Right renal cortex interstitium (tissue), 3 donors: ENCODE measurements around the gene GFRA1. TPM values are rescaled to one million over a fixed set of nuclear protein-coding genes. Genes with fewer than 3 reads are reported as not detected.

Experiments
- DNase-seq, 3 donors: peaks; one replicate each; pipeline ENCODE4 v3.0.0-alpha.2; 2013; ENCODE audit warnings: low read depth in 3 of 3, low spot score in 2 of 3
- polyA plus RNA-seq, 3 donors: library from polyadenylated mRNA; unstranded; fragments of 120-200 nt; gene quantifications; one replicate each; pipeline ENCODE4 v1.2.1, GENCODE V29; 2013; ENCODE audit not compliant: insufficient read length in 3 of 3

Gene GFRA1
- polyA plus RNA-seq, 3 donors: 20.8 to 32.3 (median 22.5) TPM

GRCh38 chr10:116109881-116110280 lies 163.1 kb downstream of the GFRA1 start:
- DNase-seq: no peak

GRCh38 chr10:116109481-116109880 lies 163.5 kb downstream of the GFRA1 start:
- DNase-seq: no peak

DNA sequence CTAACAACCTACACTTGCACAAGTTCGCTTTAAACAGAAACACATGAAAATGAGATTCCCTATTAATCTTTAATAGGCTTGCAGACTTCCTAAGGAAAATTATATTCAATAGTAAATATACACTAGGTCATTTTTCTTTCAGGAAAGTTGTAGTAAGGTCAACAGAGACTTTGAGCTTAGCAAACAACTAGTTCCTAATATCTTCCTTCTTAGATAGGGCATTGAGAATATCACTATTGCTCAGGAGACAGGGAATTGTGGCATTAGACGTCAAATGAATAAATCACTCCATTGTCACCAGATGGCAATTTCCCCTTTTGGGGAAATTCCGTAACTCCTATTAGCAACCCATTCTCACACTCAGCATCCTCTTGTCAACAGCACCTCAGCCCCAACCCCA lies 164.9 kb downstream of the GFRA1 start:
- no peak for DNase-seq

DNA sequence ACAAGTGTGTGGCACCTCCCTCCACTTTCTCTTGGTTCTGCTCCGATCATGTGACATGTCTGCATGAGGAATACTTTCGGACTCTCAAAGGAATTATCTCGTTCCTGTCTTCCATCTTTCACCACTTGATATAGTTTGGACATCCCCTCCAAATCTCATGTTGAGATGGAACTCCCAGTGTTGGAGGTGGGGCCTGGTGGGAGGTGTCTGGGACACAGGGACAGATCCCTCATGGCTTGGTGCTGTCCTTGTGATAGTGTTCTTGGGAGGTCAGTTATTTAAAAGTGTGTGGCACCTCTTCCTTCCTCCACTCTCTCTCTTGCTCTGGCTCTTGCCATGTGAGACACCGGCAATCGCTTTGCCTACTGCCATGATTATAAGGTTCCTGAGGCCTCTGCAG lies 166.4 kb downstream of the GFRA1 start:
- DNase-seq: no peak

DNA sequence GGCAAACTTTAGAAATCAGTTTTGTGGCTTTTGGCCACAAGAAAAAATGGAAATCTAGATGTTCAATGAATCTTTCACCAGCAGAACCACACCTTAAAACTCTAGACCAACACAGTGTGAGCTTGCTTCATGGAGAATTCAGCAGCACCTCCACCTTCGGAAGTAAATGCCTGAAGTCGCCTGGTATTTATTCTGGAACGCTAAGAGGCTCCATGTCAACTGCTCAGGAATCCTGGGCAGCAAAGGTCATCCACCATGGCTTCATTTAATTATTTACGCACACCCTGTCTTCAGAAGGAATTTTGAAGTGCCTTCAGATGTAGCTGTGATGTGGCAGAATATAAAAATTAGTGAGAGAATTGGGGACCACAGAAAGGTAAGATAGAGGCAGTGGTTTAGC lies 167.7 kb downstream of the GFRA1 start:
- no peak for DNase-seq

DNA sequence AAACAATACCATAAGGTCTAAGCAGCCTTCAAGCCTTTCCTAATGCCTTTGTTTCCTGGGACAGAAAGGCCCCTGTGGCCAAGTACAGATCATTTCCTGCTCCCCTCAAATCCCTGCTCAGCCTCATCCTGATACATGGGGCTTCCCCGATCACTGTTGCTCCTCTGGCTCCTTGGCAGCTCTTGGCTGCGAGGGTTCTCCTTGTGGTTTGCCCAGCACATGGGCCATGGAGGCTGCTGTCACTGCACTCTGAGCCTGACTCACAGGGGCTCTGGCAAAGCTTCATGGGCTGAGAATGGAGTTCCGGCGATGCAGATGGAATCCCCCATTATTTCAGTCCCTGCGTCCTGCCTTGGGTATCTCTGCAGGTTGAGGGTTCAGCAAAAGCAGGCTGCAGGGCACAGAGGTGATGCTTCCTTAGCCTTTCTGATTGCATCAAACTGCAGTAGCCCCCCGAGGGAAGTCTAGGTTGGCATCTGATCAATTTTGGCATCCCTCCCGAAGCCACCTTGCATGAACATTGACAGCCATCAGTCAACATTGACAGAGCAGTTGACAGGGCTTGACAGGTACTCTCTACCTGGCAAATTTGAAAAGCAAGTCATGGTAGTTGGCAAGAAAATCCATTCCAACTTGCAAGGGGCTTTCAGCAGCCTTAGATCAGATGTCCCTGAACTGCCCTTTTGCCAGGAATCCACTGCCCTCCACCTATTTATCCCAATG lies 168.6 kb downstream of the GFRA1 start:
- DNase-seq: no peak

DNA sequence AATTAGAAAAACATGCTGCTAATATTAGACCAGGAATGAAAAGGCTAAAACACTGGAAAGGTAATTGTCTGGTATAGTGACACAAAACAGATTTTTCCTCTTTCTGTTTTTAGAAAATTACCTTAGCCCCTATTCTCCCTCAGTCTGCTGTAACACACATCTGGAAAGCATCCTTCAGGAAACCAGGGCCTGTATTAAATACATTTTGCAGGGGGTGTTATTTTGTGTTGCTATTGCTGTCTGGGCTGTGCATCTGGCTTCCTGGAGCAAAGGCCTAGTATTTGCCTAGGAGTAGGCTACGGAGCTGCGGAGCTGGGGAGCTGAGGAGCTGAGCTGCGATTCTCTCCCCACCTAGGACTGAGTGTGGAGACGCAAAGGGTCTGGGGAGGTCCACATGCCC lies 169.3 kb downstream of the GFRA1 start:
- DNase-seq: no peak

DNA sequence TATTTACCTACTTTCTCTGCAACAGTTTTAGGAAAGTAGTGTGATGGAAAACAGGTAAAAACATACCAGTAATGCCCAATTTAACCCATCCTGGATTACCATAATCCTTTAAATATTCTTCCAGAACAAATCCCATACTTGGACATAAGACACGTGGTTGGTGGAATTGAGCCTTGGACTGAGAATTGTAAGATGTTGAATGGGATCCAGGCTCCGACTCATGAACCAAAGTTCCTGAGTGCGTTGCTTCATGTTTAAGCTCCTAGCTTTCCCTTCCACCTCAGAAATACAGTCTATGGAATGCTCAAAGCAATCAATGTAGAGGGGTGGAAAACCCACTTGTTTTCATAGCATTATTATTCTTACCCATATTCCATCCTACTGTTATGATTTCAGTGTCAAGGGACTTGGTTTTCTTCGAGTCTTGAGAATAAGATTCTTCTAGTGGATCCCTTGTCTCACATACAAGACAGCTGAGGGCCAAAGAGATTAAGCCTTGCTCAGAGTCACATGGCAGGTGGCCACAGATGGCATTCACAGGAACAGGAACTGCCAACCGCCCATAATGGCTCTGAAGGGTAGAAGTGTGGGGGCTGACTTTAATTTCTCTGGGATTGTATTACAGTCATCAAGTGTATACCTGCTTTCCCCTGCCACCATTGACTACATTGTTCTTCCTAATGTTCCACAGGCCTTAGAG lies 171.2 kb downstream of the GFRA1 start:
- no peak for DNase-seq

DNA sequence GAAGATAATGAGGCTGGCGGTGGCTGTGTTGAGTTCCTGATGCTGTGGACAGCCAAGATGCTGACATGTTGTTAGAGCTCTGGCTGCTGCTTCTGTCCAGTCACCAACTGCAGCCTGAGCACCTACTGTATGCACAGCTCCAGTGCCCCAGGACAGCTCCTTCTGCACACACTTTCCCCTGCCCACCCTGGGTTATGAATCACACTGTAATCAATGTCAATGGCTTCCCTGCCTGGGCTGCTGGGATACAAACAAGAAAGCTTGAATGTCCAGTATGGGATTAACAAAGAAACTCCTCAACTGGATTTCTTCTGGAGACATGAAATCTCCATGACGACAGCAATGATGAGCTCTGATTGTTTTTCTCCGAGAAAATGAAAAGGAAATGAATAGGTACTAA lies 172.0 kb downstream of the GFRA1 start:
- no peak for DNase-seq

GRCh38 chr10:116099023-116099420 lies 174.0 kb downstream of the GFRA1 start:
- no peak for DNase-seq

DNA sequence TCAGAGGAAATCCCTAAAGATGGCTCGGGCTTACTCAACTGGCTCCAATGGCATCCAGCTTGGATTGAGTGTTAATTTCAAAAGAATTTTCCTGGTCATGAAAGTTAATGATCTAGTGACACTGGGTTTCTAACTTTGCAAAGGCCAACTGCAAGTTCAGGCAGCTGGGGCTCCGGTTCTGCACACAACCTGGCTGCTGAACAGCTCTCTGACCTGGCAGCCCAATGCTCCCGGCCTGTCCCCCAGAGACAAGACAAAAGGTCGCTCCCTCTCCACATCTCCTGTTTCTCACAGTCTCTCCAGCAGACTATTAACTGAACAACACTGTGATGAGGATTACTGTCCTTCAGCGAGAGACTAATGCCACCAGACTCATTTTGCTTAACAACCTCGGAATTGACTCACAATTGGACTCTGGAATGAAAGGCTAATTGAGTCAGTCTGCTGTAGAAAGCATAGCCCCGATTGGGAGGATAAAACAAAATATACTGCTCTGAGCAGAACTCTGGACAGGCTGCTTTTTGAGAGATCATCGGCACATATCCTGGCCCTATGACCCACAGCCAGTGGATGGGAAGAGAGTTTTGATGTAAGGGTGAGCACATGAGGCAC lies 174.5 kb downstream of the GFRA1 start:
- DNase-seq: peak in 1 of 3 donors; percentile 67

GRCh38 chr10:116097239-116097784 lies 175.7 kb downstream of the GFRA1 start:
- no peak for DNase-seq

GRCh38 chr10:116096526-116096925 lies 176.5 kb downstream of the GFRA1 start:
- no peak for DNase-seq

- no peak for DNase-seq
Observed at GRCh38 chr10:116094356-116094755, 178.7 kb downstream of the GFRA1 start.

DNA sequence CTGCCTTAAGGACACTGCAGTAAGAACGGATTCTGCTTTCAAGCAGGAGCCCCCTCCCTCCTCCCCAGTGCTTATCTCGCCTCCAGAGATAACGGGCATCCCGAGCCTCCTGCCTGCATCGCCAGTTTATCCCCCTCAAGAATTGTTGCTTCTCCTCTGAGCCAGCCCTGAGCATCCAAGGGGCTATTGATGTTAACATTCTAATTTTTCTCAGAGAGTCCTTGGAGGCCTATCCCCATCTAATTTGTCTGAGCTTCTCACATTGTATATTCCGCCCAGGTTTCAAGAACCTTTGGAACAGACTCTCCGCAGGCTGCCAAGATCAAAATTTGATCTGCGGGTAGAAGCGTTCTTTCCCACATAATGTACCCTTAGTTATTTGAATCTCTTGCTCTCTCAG lies 180.0 kb downstream of the GFRA1 start:
- no peak for DNase-seq

- no peak for DNase-seq
Observed at GRCh38 chr10:116088985-116089384, 184.0 kb downstream of the GFRA1 start.

DNA sequence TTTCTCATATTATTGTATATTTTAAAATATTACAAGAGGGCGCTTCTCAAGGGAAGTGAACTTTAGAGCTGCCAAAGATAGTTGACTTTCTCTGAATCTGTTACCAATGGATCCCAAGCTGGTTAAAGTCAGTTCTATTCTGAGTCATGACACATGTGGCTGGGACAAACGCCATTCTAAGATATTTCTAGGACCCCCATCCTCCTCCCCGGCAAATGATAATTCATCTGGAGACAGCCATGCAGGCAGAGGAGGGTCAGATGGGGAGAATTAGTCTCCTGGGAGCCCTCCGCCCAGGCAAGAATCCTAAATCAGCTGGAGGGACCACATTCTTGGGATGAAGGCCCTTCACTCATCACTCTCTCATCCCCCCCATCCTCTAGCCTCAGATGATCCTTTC lies 187.7 kb downstream of the GFRA1 start:
- no peak for DNase-seq

- no peak for DNase-seq
Observed at GRCh38 chr10:116084161-116084560, 188.8 kb downstream of the GFRA1 start.

DNA sequence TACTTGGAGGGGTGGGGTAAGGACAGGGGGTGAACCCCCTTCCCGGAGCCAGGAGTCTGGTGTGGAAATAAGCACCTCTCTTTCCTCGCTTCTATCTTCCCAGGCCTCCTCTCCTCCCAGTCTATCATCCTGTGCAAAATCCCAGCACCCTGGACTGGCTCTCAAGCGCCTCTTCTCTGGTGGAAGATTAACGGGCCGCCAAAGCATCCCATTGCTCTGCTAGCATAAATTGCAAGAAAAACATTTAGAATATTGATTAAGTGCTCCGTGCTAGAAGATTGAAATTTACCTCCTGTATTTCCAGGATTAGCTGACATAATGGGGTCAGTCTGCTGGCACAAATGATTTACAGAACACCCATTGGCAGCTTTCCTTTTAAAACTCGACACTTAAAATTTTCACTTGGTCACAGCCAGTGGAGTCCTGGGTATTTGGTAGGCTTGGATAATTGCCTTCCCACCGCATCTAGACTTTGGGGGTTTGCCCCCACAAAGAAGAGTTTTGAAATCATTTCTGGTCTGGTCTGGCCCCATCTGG lies 189.7 kb downstream of the GFRA1 start:
- no peak for DNase-seq

DNA sequence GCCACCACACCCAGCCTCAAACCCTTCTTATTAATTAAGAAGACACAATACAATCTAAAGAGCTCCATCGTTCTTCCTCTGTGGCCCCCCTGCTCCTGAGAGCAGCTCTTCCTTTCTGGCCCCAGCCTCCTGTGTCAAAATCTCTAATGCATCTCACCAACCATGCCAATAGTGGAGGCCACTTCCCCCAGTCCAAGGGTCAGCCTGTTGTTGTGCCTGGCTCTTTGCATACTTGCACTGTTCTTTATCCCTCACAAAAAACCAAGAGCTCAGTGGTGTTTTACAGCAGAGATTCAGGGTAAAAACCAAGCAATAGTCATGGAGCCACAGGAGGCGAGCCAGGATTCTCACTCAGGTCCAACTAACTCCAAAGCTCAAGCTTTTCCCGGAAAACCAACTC lies 190.2 kb downstream of the GFRA1 start:
- DNase-seq: no peak

DNA sequence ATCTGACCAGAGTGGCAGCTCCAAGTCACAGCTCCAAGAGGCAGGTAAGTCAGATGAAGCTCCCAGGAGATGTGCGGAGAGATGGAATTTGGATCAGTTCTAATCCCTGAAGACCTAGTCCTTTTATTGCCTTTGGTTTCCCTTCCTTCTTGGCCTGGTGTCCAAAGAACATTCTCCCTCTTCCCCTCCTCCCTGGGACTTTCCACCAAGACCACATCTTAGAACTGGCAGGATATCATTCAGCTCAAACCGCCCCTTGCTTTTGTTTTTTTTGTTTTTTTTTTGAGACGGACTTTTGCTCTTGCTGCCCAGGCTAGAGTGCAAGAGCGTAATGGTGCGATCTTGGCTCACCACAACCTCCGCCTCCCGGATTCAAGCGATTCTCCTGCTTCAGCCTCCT lies 190.8 kb downstream of the GFRA1 start:
- DNase-seq: no peak
